Neural cell (in vitro differentiated cells): ENCODE data around the gene SUV39H1.

Experiments used
- CTCF ChIP-seq: fragments of 450-650 bp; IDR thresholded peaks from 2 replicates; pipeline ENCODE4 v1.5.1; 2014; ENCODE audit warnings: antibody characterized with exemption, mild to moderate bottlenecking, moderate library complexity; ENCODE audit not compliant: poor library complexity, severe bottlenecking
- TAF1 ChIP-seq: IDR thresholded peaks from 2 replicates; pipeline ENCODE4 v1.6.1; 2012; ENCODE audit warnings: low read depth

- TF ChIP-seq TAF1 (no peak), CTCF (no peak)
These were observed 51.0 kb downstream of the SUV39H1 start for GRCh38 chrX:48747415-48748016.
